HEK293 (cell line): ENCODE measurements around the gene MMAB.
A peak's percentile ranks its signal among the peaks of the same experiment; 100 is the strongest.

Source experiments
- CTCF ChIA-PET: fragments of 350-600 bp; formaldehyde crosslinking; extraction: SDS; loops from one replicate; lab custom pipeline; 2021; ENCODE audit warnings: antibody characterized with exemption; lab: Yijun Ruan, JAX
- POLR2A ChIA-PET: fragments of 300-600 bp; formaldehyde crosslinking; extraction: SDS; loops from one replicate; lab custom pipeline; 2020; ENCODE audit warnings: antibody characterized with exemption, inconsistent platforms; lab: Yijun Ruan, JAX
- H3K27ac ChIP-seq: fragments of 200-500 bp; sonication (Bioruptor generic); 2 replicates; pipeline ENCODE4 v1.5.1; 2014; ENCODE audit warnings: low read depth, low read length, control low read depth, inconsistent platforms; ENCODE audit errors: extremely low read depth
- H3K36me3 ChIP-seq, 2 experiments: fragments of 200-500 bp in 1 of 2; sonication (Bioruptor generic) in 1 of 2; 1 replicate in 1 of 2; 2 replicates in 1 of 2; pipeline ENCODE4 v1.5.1; 2014 to 2017; ENCODE audit warnings: inconsistent platforms in 2 of 2, low read length in 2 of 2; ENCODE audit not compliant: control insufficient read depth in 2 of 2, insufficient read depth in 1 of 2
- H3K4me1 ChIP-seq: fragments of 200-500 bp; sonication (Bioruptor generic); 2 replicates; pipeline ENCODE4 v1.5.1; 2014; ENCODE audit warnings: mild to moderate bottlenecking, low read length, inconsistent platforms; ENCODE audit not compliant: control insufficient read depth, insufficient read depth
- H3K4me3 ChIP-seq: 2 replicates; pipeline ENCODE4 v1.5.1; 2011; ENCODE audit warnings: low read depth, mild to moderate bottlenecking, control low read depth, low read length, moderate library complexity
- H3K9me3 ChIP-seq: fragments of 200-500 bp; sonication (Bioruptor generic); 2 replicates; pipeline ENCODE4 v1.5.1; 2014; ENCODE audit warnings: low read depth, low read length, inconsistent platforms; ENCODE audit not compliant: control insufficient read depth, insufficient read depth
- GLIS1 ChIP-seq: fragments of 450-650 bp; formaldehyde crosslinking; IDR thresholded peaks from 2 replicates; pipeline ENCODE4 v1.5.1; 2016; ENCODE audit warnings: missing biosample characterization, missing genetic modification characterization
- INSM2 ChIP-seq: fragments of 450-650 bp; formaldehyde crosslinking; IDR thresholded peaks from 2 replicates; pipeline ENCODE4 v1.5.1; 2016; ENCODE audit warnings: missing biosample characterization, missing genetic modification characterization
- REST ChIP-seq: fragments of 450-650 bp; formaldehyde crosslinking; IDR thresholded peaks from 2 replicates; pipeline ENCODE4 v1.5.1; 2016; ENCODE audit warnings: missing biosample characterization, missing genetic modification characterization
- ZBTB49 ChIP-seq: fragments of 450-650 bp; formaldehyde crosslinking; IDR thresholded peaks from 2 replicates; pipeline ENCODE4 v1.5.1; 2016; ENCODE audit warnings: missing biosample characterization, missing genetic modification characterization, low read depth
- ZNF529 ChIP-seq: fragments of 450-650 bp; formaldehyde crosslinking; IDR thresholded peaks from 2 replicates; pipeline ENCODE4 v1.5.1; 2017; ENCODE audit warnings: missing genetic modification characterization, missing biosample characterization; ENCODE audit not compliant: insufficient replicate concordance
- ZNF658 ChIP-seq: fragments of 450-650 bp; formaldehyde crosslinking; IDR thresholded peaks from 2 replicates; pipeline ENCODE4; 2016; ENCODE audit warnings: missing biosample characterization, missing genetic modification characterization
- ZNF664 ChIP-seq: fragments of 450-650 bp; formaldehyde crosslinking; IDR thresholded peaks from 2 replicates; pipeline ENCODE4 v1.5.1; 2016; ENCODE audit warnings: missing biosample characterization, missing genetic modification characterization
- ZNF768 ChIP-seq: fragments of 450-650 bp; formaldehyde crosslinking; IDR thresholded peaks from 2 replicates; pipeline ENCODE4 v1.5.1; 2018; ENCODE audit warnings: missing biosample characterization, mild to moderate bottlenecking, missing genetic modification characterization
- ZSCAN4 ChIP-seq: fragments of 450-650 bp; formaldehyde crosslinking; IDR thresholded peaks from 2 replicates; pipeline ENCODE4 v1.5.1; 2017; ENCODE audit warnings: missing biosample characterization, missing genetic modification characterization

Gene MMAB

GRCh38 chr12:109553483-109553882 is 19.8 kb downstream of the MMAB start (continued):
- TF ChIP-seq ZSCAN4 (tag by site-specific recombination) (no peak), INSM2 (tag by site-specific recombination) (no peak), ZBTB49 (no peak), ZNF658 (tag by site-specific recombination) (no peak)

GRCh38 chr12:109552971-109553370 is 20.3 kb downstream of the MMAB start:
- no peaks in the 10 kb centered on the region for H3K9me3 ChIP-seq
- H3K4me3 ChIP-seq, result no peak overlapping the region
- POLR2A ChIA-PET, result interaction anchor here (3.0 kb wide), 1 partner anchor 21 kb away, joined by 15 read pairs; the partner anchor contains the start of genes MMAB and MVK
- H3K36me3 ChIP-seq, result no peaks in the 10 kb centered on the region
- TF ChIP-seq ZNF664 (tag by site-specific recombination), result peak; percentile 32; the same call in 1 of the 2 replicates
- no peak for TF ChIP-seq ZNF529
- H3K4me1 ChIP-seq, result no peaks in the 10 kb centered on the region
- CTCF ChIA-PET, result interaction anchor here (0.6 to 0.8 kb wide), 2 partner anchors 125 to 1273 kb away, joined by 3 to 5 read pairs; no protein-coding TSS in a partner anchor
- H3K27ac ChIP-seq, result no peak overlapping the region

- Histone ChIP-seq H3K36me3 (no peaks in the 10 kb centered on the region), H3K27ac (no peak overlapping the region)
- POLR2A ChIA-PET, result interaction anchor here (3.0 kb wide), 1 partner anchor 22 kb away, joined by 15 read pairs; the partner anchor contains the start of genes MMAB and MVK
These were observed 22.2 kb downstream of the MMAB start for GRCh38 chr12:109551108-109551507.

More at GRCh38 chr12:109551108-109551507, 22.2 kb downstream of the MMAB start:
- Histone ChIP-seq H3K4me1 (no peaks in the 10 kb centered on the region), H3K4me3 (no peak overlapping the region), H3K9me3 (no peaks in the 10 kb centered on the region)
- CTCF ChIA-PET, result no interaction called here
- peak; percentile 54; the same call in 1 of the 2 replicates for TF ChIP-seq REST (tag by site-specific recombination)
- TF ChIP-seq GLIS1 (tag by site-specific recombination), result no peak
- no peak for TF ChIP-seq ZNF768 (tag by site-specific recombination)
